ENCODE data around the gene STARD4. TPM values are rescaled to one million over a fixed set of nuclear protein-coding genes. Genes with fewer than 3 reads are reported as not detected.

STARD4 gene
- total RNA-seq, 1 donor from 2014 or later: 91.4 TPM

GRCh38 chr5:111495159-111495558 lies 17.2 kb downstream of the STARD4 start:
- no peak for TF ChIP-seq CTCF (IDR thresholded peaks at IDR 0.05; ENCODE audit: insufficient read depth, low read length, severe bottlenecking)
- FAIRE-seq (no peak), DNase-seq (ENCODE audit: low read depth) (no peak)
- Histone ChIP-seq H3K4me3 (ENCODE audit: low read depth, low read length) (no peak overlapping the region), H3K36me3 (ENCODE audit: control insufficient read depth, insufficient read depth, low read length) (peaks cover 3% of the 10 kb centered on the region), H3K27me3 (ENCODE audit: control insufficient read depth, insufficient read depth, low read length) (no peaks in the 10 kb centered on the region)

GRCh38 chr5:111494355-111494999 lies 17.9 kb downstream of the STARD4 start:
- no peak for TF ChIP-seq CTCF (IDR thresholded peaks at IDR 0.05; ENCODE audit: insufficient read depth, low read length, severe bottlenecking)
- Histone ChIP-seq H3K4me3 (ENCODE audit: low read depth, low read length) (no peak overlapping the region), H3K27me3 (ENCODE audit: control insufficient read depth, insufficient read depth, low read length) (no peaks in the 10 kb centered on the region), H3K36me3 (ENCODE audit: control insufficient read depth, insufficient read depth, low read length) (peaks cover 1% of the 10 kb centered on the region)
- DNase-seq (ENCODE audit: low read depth) (peak; percentile 94), FAIRE-seq (no peak)

GRCh38 chr5:111493031-111493430 lies 19.3 kb downstream of the STARD4 start:
- no peak for TF ChIP-seq CTCF (IDR thresholded peaks at IDR 0.05; ENCODE audit: insufficient read depth, low read length, severe bottlenecking)
- no peak overlapping the region for H3K4me3 ChIP-seq (ENCODE audit: low read depth, low read length)
- FAIRE-seq (no peak), DNase-seq (ENCODE audit: low read depth) (no peak)
- no peaks in the 10 kb centered on the region for H3K27me3 ChIP-seq (ENCODE audit: control insufficient read depth, insufficient read depth, low read length)
- no peaks in the 10 kb centered on the region for H3K36me3 ChIP-seq (ENCODE audit: control insufficient read depth, insufficient read depth, low read length)

GRCh38 chr5:111488353-111488752 lies 24.0 kb downstream of the STARD4 start:
- FAIRE-seq: no peak

GRCh38 chr5:111486926-111487325 lies 25.4 kb downstream of the STARD4 start:
- no peak overlapping the region for H3K4me3 ChIP-seq (ENCODE audit: low read depth, low read length)
- no peak for DNase-seq (ENCODE audit: low read depth)
- FAIRE-seq: no peak
- H3K27me3 ChIP-seq (ENCODE audit: control insufficient read depth, insufficient read depth, low read length): no peaks in the 10 kb centered on the region
- no peak for TF ChIP-seq CTCF (IDR thresholded peaks at IDR 0.05; ENCODE audit: insufficient read depth, low read length, severe bottlenecking)
- no peaks in the 10 kb centered on the region for H3K36me3 ChIP-seq (ENCODE audit: control insufficient read depth, insufficient read depth, low read length)

More at GRCh38 chr5:111488353-111488752, 24.0 kb downstream of the STARD4 start:
- no peaks in the 10 kb centered on the region for H3K36me3 ChIP-seq (ENCODE audit: control insufficient read depth, insufficient read depth, low read length)
- no peak for DNase-seq (ENCODE audit: low read depth)
- no peaks in the 10 kb centered on the region for H3K27me3 ChIP-seq (ENCODE audit: control insufficient read depth, insufficient read depth, low read length)
- H3K4me3 ChIP-seq (ENCODE audit: low read depth, low read length): no peak overlapping the region
- no peak for TF ChIP-seq CTCF (IDR thresholded peaks at IDR 0.05; ENCODE audit: insufficient read depth, low read length, severe bottlenecking)

- no peak for FAIRE-seq
- H3K36me3 ChIP-seq (ENCODE audit: control insufficient read depth, insufficient read depth, low read length): no peaks in the 10 kb centered on the region
- TF ChIP-seq CTCF (IDR thresholded peaks at IDR 0.05; ENCODE audit: insufficient read depth, low read length, severe bottlenecking): no peak
Measured at GRCh38 chr5:111486055-111486454, 26.3 kb downstream of the STARD4 start.

More at GRCh38 chr5:111486055-111486454, 26.3 kb downstream of the STARD4 start:
- H3K27me3 ChIP-seq (ENCODE audit: control insufficient read depth, insufficient read depth, low read length): no peaks in the 10 kb centered on the region
- H3K4me3 ChIP-seq (ENCODE audit: low read depth, low read length): no peak overlapping the region
- DNase-seq (ENCODE audit: low read depth): no peak
